Natural killer cell (primary cell): ENCODE measurements around the gene GSK3A. TPM values are rescaled to one million over a fixed set of nuclear protein-coding genes. Genes with fewer than 3 reads are reported as not detected.
A peak's percentile ranks its signal among the peaks of the same experiment; 100 is the strongest.

Source experiments
- ATAC-seq, 3 donors: fragments of 150-1000 bp in 2 of 3; fragments of 200-7000 bp in 1 of 3; cut with Tn5 transposase; 1 replicate in 1 of 3; 2 replicates in 2 of 3; pipeline ENCODE4 v1.10.0; 2021; ENCODE audit warnings: mild to moderate bottlenecking in 2 of 3, moderate library complexity in 2 of 3
- DNase-seq, 2 donors: peaks; one replicate each; pipeline versions ENCODE4 v3.0.0 to v3.0.0-alpha.2; 2013 to 2021; ENCODE audit warnings: mixed read lengths in 1 of 2
- H3K27ac ChIP-seq: one replicate; pipeline ENCODE4 v1.5.1; 2013; ENCODE audit warnings: mild to moderate bottlenecking, low read length
- H3K27me3 ChIP-seq: one replicate; pipeline ENCODE4 v1.6.1; 2013; ENCODE audit warnings: low read length; ENCODE audit not compliant: control insufficient read depth, insufficient read depth
- H3K36me3 ChIP-seq: one replicate; pipeline ENCODE4 v1.6.1; 2013; ENCODE audit warnings: low read length; ENCODE audit not compliant: control insufficient read depth, insufficient read depth
- H3K4me1 ChIP-seq: one replicate; pipeline ENCODE4 v1.6.1; 2013; ENCODE audit warnings: low read length; ENCODE audit not compliant: control insufficient read depth, insufficient read depth
- H3K4me3 ChIP-seq: one replicate; pipeline ENCODE4 v1.5.1; 2013; ENCODE audit warnings: low read length
- H3K9me3 ChIP-seq: one replicate; pipeline ENCODE4 v1.6.1; 2013; ENCODE audit warnings: low read length; ENCODE audit not compliant: control insufficient read depth, insufficient read depth
- H3K27ac Mint-ChIP-seq, 2 donors: one replicate each; pipeline ENCODE4 v1.8.0; 2022; ENCODE audit warnings: mild to moderate bottlenecking in 2 of 2, mixed read lengths in 2 of 2, moderate library complexity in 1 of 2
- H3K27me3 Mint-ChIP-seq, 2 donors: one replicate each; pipeline ENCODE4 v1.8.0; 2022; ENCODE audit warnings: low read depth in 2 of 2, mixed read lengths in 2 of 2
- H3K36me3 Mint-ChIP-seq: one replicate; pipeline ENCODE4 v1.8.0; 2022; ENCODE audit warnings: mixed read lengths
- H3K4me1 Mint-ChIP-seq, 2 donors: one replicate each; pipeline ENCODE4 v1.8.0; 2022; ENCODE audit warnings: mixed read lengths in 2 of 2
- H3K4me3 Mint-ChIP-seq: one replicate; pipeline ENCODE4 v1.8.0; 2022; ENCODE audit warnings: mild to moderate bottlenecking, moderate library complexity, mixed read lengths
- H3K9me3 Mint-ChIP-seq, 2 donors: one replicate each; pipeline ENCODE4 v1.8.0; 2022; ENCODE audit warnings: mixed read lengths in 2 of 2
- WGBS: methylation state at CpG from one replicate; pipeline ENCODE4 v1.1.7; 2013; ENCODE audit warnings: missing lambda C conversion rate; ENCODE audit not compliant: insufficient coverage; 5-methylcytosine and 5-hydroxymethylcytosine counted together
- intact Hi-C: fragments of 100-400 bp; cut with micrococcal nuclease; formaldehyde crosslinking; loops from one replicate; pipeline ENCODE4 v1.14.2; 2022
- total RNA-seq, 4 donors: library from RNA; stranded (reverse); fragments of 120-200 nt in 1 of 4; gene quantifications; one replicate each; pipeline versions ENCODE4 v1.2.3 to v1.2.4, GENCODE V29; 2013 to 2022
- TF ChIP-seq, protein P1 (sequence below): fragments of 200-600 bp; IDR thresholded peaks from one replicate; pipeline ENCODE4 v1.8.0; 2022; ENCODE audit warnings: antibody characterized with exemption

Gene GSK3A
- total RNA-seq, 3 donors from 2014 or later (not counting 1 experiment from before 2014, with no cell fraction given) = 42.5 to 52.1 (median 44.1) TPM

DNA sequence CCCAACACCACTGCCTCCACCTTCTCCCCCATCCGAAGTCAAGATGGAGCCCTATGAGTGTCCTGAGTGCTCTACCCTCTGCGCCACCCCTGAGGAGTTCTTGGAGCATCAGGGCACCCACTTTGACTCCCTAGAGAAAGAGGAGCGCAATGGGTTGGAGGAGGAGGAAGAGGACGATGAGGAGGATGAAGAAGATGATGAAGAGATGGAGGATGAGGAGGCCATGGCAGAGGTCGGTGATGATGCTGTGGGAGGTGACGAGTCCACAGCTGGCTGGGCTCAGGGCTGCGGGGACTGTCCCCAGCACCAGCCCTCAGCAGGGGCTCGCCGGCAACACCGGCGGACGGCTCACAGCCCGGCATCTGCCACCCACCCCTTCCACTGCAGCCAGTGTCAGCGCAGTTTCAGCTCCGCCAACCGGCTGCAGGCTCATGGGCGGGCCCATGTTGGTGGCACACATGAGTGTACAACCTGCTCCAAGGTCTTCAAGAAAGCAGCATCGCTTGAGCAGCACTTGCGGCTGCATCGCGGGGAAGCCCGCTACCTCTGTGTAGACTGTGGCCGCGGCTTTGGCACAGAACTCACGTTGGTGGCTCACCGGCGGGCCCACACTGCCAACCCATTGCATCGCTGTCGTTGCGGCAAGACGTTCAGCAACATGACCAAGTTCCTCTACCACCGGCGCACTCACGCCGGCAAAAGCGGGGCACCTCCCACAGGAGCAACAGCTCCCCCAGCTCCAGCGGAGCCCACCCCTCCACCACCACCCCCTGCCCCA lies 17.3 kb downstream of the GSK3A start:
- Histone ChIP-seq H3K27ac (no peak overlapping the region), H3K27me3 (no peaks in the 10 kb centered on the region), H3K36me3 (peaks cover 48% of the 10 kb centered on the region), H3K9me3 (no peaks in the 10 kb centered on the region), H3K4me3 (no peak overlapping the region), H3K4me1 (peaks cover 16% of the 10 kb centered on the region)
- Mint-ChIP-seq H3K36me3 (no peaks in the 10 kb centered on the region), H3K4me3 (no peak overlapping the region), H3K9me3 (no peaks in the 10 kb centered on the region), H3K27ac (no peak overlapping the region), H3K27me3 (no peaks in the 10 kb centered on the region), H3K4me1 (peaks cover 24 to 41% of the 10 kb centered on the region in 2 donors)
- intact Hi-C loops = no loop called here
- 97% methylated on average over 37 of the region's 37 CpGs for WGBS
- no peak for ATAC-seq
- TF ChIP-seq, protein P1, sequence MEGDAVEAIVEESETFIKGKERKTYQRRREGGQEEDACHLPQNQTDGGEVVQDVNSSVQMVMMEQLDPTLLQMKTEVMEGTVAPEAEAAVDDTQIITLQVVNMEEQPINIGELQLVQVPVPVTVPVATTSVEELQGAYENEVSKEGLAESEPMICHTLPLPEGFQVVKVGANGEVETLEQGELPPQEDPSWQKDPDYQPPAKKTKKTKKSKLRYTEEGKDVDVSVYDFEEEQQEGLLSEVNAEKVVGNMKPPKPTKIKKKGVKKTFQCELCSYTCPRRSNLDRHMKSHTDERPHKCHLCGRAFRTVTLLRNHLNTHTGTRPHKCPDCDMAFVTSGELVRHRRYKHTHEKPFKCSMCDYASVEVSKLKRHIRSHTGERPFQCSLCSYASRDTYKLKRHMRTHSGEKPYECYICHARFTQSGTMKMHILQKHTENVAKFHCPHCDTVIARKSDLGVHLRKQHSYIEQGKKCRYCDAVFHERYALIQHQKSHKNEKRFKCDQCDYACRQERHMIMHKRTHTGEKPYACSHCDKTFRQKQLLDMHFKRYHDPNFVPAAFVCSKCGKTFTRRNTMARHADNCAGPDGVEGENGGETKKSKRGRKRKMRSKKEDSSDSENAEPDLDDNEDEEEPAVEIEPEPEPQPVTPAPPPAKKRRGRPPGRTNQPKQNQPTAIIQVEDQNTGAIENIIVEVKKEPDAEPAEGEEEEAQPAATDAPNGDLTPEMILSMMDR = no peak
- no peak for DNase-seq

DNA sequence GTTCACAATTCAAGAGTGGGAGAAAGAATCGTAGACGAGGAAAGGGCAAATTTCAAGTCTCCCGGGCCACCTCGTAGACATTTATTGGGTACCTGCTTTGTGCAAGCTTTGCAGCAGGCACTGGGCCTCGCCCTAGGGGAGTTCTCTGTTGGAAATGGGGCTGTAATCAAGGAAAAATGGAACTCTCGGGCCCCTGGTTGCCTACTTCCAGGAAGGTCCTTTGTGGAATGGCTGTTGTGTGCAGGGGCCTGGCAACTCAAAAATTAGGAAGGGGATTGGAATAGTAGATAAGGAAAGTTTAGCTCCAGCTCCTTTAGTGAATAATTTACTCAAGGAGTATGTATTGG lies 21.7 kb downstream of the GSK3A start:
- peaks cover 45 to 52% of the 10 kb centered on the region in 2 donors for H3K4me1 Mint-ChIP-seq

DNA sequence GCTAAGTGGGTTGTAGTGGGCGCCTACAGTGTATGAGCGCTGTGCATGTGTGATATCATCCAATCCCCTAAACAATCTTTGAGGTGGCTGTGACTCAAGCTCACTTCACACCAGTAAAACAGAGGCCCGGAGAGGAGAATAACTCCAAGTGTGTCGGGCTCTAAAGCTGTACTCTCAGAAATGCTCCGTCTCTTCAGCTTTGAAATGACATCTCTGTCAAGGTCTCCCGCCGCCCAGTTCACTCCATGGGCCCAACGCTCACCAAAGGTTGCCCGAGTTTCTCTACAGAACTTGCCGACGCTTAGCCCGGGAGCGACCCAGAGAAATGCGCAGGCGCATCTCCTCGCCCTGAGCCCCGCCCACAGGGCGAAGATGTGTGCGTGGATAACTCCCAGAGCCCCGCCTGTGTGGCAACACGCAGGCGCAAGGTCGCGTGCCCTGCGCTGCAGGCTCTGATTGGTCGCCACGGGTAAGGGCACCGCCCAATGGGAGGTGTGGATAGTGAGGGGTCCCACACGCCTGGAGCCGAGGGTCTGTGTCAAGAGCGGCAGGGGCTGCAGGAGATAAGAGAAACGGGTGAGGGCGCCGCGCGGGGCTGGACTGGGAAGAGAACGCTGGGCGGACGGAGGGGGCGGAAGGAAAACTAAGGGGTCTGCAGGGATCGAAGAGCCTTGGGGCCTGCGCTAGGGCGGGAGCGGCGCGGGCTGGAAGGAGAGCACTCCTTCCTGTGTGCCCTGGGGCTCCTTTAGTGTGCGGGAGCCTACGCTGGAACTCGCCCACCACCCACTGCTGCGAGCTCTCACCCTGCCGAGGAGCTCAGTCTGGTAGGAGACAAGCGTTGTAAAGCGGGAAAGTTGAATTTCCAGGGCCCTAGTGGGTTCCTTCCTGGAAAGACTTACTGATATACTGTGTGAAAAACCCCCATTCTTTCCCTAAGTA lies 22.3 kb downstream of the GSK3A start, which contains the start of gene ZNF526:
Gene ZNF526, plus strand, starts transcription at position 501 of the 939 bp plus-strand sequence. CDS start 4,092 bp downstream, outside the sequence.
- Histone ChIP-seq H3K36me3 (peaks cover 21% of the 10 kb centered on the region), H3K9me3 (no peaks in the 10 kb centered on the region), H3K4me1 (peaks cover 56% of the 10 kb centered on the region), H3K27ac (peak within 1 kb of the TSS; percentile 76), H3K27me3 (no peaks in the 10 kb centered on the region), H3K4me3 (peak within 1 kb of the TSS; percentile 84)
- ATAC-seq = peak; percentile 73 to 87 (median 78)
- DNase-seq = peak; percentile 93 to 99
- Mint-ChIP-seq H3K27ac (peak within 1 kb of the TSS; percentile 98 to 100), H3K4me1 (peaks cover 51 to 58% of the 10 kb centered on the region in 2 donors), H3K9me3 (no peaks in the 10 kb centered on the region), H3K27me3 (no peaks in the 10 kb centered on the region), H3K4me3 (peak within 1 kb of the TSS; percentile 98), H3K36me3 (no peaks in the 10 kb centered on the region)
- WGBS = under 1% methylated on average over 51 of the region's 53 CpGs
- TF ChIP-seq, protein P1 = no peak
- intact Hi-C loops = loop anchor here (1.0 kb wide), 1 partner anchor 22 kb away; the partner anchor contains the start of gene GSK3A

More for the DNA sequence above, 21.7 kb downstream of the GSK3A start:
- no peaks in the 10 kb centered on the region for H3K27me3 ChIP-seq
- H3K27ac ChIP-seq = peak overlapping the region; percentile 76
- H3K36me3 Mint-ChIP-seq = no peaks in the 10 kb centered on the region
- TF ChIP-seq, protein P1 = no peak
- H3K27me3 Mint-ChIP-seq = no peaks in the 10 kb centered on the region
- H3K27ac Mint-ChIP-seq = peak overlapping the region; percentile 98 to 100
- peak overlapping the region; percentile 98 for H3K4me3 Mint-ChIP-seq
- 6% methylated on average over 6 of the region's 6 CpGs for WGBS
- no peaks in the 10 kb centered on the region for H3K9me3 ChIP-seq
- ATAC-seq (no peak), DNase-seq (no peak)
- H3K4me3 ChIP-seq = peak overlapping the region; percentile 84
- H3K36me3 ChIP-seq = peaks cover 23% of the 10 kb centered on the region
- peaks cover 49% of the 10 kb centered on the region for H3K4me1 ChIP-seq
- no peaks in the 10 kb centered on the region for H3K9me3 Mint-ChIP-seq
- intact Hi-C loops = loop anchor here (1.0 kb wide), 1 partner anchor 22 kb away; the partner anchor contains the start of gene GSK3A
